H1 (cell line): ENCODE measurements around the gene SH2D2A. TPM values are rescaled to one million over a fixed set of nuclear protein-coding genes. Genes with fewer than 3 reads are reported as not detected.

Experiments
- CTCF ChIA-PET: fragments of 300-600 bp; sonication (Branson Sonifier 250); formaldehyde crosslinking; loops from one replicate; lab custom pipeline; 2021; ENCODE audit not compliant: partially characterized antibody; lab: Charles Lee
- POLR2A ChIA-PET: fragments of 300-600 bp; sonication (Branson Sonifier 250); formaldehyde crosslinking; loops from one replicate; lab custom pipeline; 2021; ENCODE audit warnings: inconsistent platforms; ENCODE audit not compliant: partially characterized antibody; lab: Charles Lee
- DNase-seq, 2 experiments: peaks; one replicate each; pipeline versions ENCODE4 v3.0.0 to v3.0.0-alpha.2; 2010 to 2022; ENCODE audit warnings: low spot score in 2 of 2, low read depth in 1 of 2, mixed read lengths in 1 of 2
- FAIRE-seq: peaks from 2 replicates; lab custom pipeline; 2011; peaks lifted over from hg19 to GRCh38; lab: Jason Lieb, UNC
- H2AFZ ChIP-seq: 2 replicates; pipeline ENCODE4 v1.8.1; 2012; ENCODE audit warnings: low read length, inconsistent platforms
- H2AK5ac ChIP-seq: 2 replicates; pipeline ENCODE4 v1.6.1; 2013; ENCODE audit warnings: low read depth, low read length
- H2BK120ac ChIP-seq: replicated peaks from 2 replicates; pipeline ENCODE3; 2013; ENCODE audit warnings: low read depth, low read length, inconsistent platforms
- H2BK12ac ChIP-seq: 2 replicates; pipeline ENCODE4 v1.6.1; 2013; ENCODE audit warnings: low read depth, low read length
- H2BK15ac ChIP-seq: 2 replicates; pipeline ENCODE4 v1.6.1; 2013; ENCODE audit warnings: low read length
- H2BK20ac ChIP-seq: 2 replicates; pipeline ENCODE4 v1.6.1; 2013; ENCODE audit warnings: low read length
- H2BK5ac ChIP-seq: 2 replicates; pipeline ENCODE4 v1.6.1; 2013; ENCODE audit warnings: low read depth, low read length
- H3K14ac ChIP-seq: 2 replicates; pipeline ENCODE4 v1.6.1; 2013; ENCODE audit warnings: inconsistent platforms; ENCODE audit not compliant: insufficient read length
- H3K18ac ChIP-seq: 2 replicates; pipeline ENCODE4 v1.6.1; 2013; ENCODE audit warnings: low read length; ENCODE audit errors: extremely low read depth
- H3K23ac ChIP-seq: 2 replicates; pipeline ENCODE4 v1.6.1; 2013; ENCODE audit warnings: inconsistent platforms; ENCODE audit not compliant: insufficient read length
- H3K23me2 ChIP-seq: 2 replicates; pipeline ENCODE4 v1.6.1; 2013; ENCODE audit warnings: low read depth, low read length
- H3K27ac ChIP-seq: 2 replicates; pipeline ENCODE4 v1.6.1; 2011; ENCODE audit warnings: low read depth, low read length, inconsistent platforms
- H3K27me3 ChIP-seq, 4 experiments: replicated peaks in 1 of 4; 1 replicate in 1 of 4; 2 replicates in 3 of 4; pipeline versions ENCODE4 v1.6.1 to v1.8.1; 2011 to 2013; ENCODE audit warnings: low read length in 3 of 4, mild to moderate bottlenecking in 3 of 4, inconsistent platforms in 2 of 4, mixed read lengths in 2 of 4, moderate library complexity in 1 of 4; ENCODE audit not compliant: control insufficient read depth in 3 of 4, insufficient read depth in 3 of 4; ENCODE audit errors: extremely low read depth in 1 of 4
- H3K36me3 ChIP-seq, 4 experiments: 2 replicates each; pipeline versions ENCODE4 v1.6.1 to v1.8.1; 2011 to 2013; ENCODE audit warnings: mild to moderate bottlenecking in 4 of 4, low read length in 3 of 4, moderate library complexity in 2 of 4, control low read depth in 1 of 4, inconsistent platforms in 1 of 4; ENCODE audit not compliant: insufficient read depth in 4 of 4, control insufficient read depth in 2 of 4
- H3K4ac ChIP-seq: replicated peaks from 2 replicates; pipeline ENCODE3; 2013; ENCODE audit warnings: low read length, low read depth, mixed read lengths, inconsistent platforms; ENCODE audit not compliant: insufficient read length
- H3K4me1 ChIP-seq, 4 experiments: replicated peaks in 1 of 4; 1 replicate in 1 of 4; 2 replicates in 3 of 4; pipeline versions ENCODE4 v1.6.1 to v1.8.1; 2011 to 2013; ENCODE audit warnings: low read length in 3 of 4, inconsistent platforms in 2 of 4, mixed read lengths in 1 of 4; ENCODE audit not compliant: insufficient read depth in 4 of 4, control insufficient read depth in 3 of 4
- H3K4me2 ChIP-seq, 2 experiments: 2 replicates each; pipeline versions ENCODE4 v1.6.1 to v1.8.1; 2011 to 2013; ENCODE audit warnings: low read depth in 2 of 2, low read length in 2 of 2, control low read depth in 1 of 2, inconsistent platforms in 1 of 2, mild to moderate bottlenecking in 1 of 2; ENCODE audit not compliant: insufficient read depth in 1 of 2
- H3K4me3 ChIP-seq, 4 experiments: fragments of 200-600, 300-600 bp in 1 of 4; sonication (generic), shearing (Covaris generic), sonication (Bioruptor Twin) in 1 of 4; 2 replicates each; pipeline versions ENCODE4 v1.5.1 to v1.8.1; 2011 to 2016; ENCODE audit warnings: low read length in 4 of 4, low read depth in 3 of 4, control low read depth in 2 of 4, inconsistent platforms in 2 of 4, mild to moderate bottlenecking in 2 of 4, mixed read lengths in 1 of 4, moderate library complexity in 1 of 4; ENCODE audit not compliant: insufficient read depth in 2 of 4; ENCODE audit errors: extremely low read depth in 1 of 4
- H3K56ac ChIP-seq: replicated peaks from 2 replicates; pipeline ENCODE3; 2013; ENCODE audit warnings: low read depth, mild to moderate bottlenecking, mixed read lengths, low read length, inconsistent platforms; ENCODE audit not compliant: insufficient read length
- H3K79me1 ChIP-seq: 2 replicates; pipeline ENCODE4 v1.6.1; 2013; ENCODE audit warnings: low read depth, low read length, control low read depth
- H3K79me2 ChIP-seq, 2 experiments: 2 replicates each; pipeline versions ENCODE4 v1.6.1 to v1.8.1; 2012 to 2013; ENCODE audit warnings: low read length in 2 of 2, mild to moderate bottlenecking in 2 of 2, inconsistent platforms in 1 of 2; ENCODE audit not compliant: insufficient read depth in 2 of 2, control insufficient read depth in 1 of 2
- H3K9ac ChIP-seq, 4 experiments: replicated peaks in 1 of 4; 1 replicate in 1 of 4; 2 replicates in 3 of 4; pipeline versions ENCODE4 v1.6.1 to v1.8.1; 2011 to 2013; ENCODE audit warnings: low read depth in 3 of 4, low read length in 3 of 4, control low read depth in 2 of 4, mild to moderate bottlenecking in 2 of 4, moderate library complexity in 2 of 4, inconsistent platforms in 1 of 4; ENCODE audit errors: extremely low read depth in 1 of 4
- H3K9me3 ChIP-seq, 2 experiments: 2 replicates each; pipeline versions ENCODE4 v1.6.1 to v1.8.1; 2012 to 2013; ENCODE audit warnings: mild to moderate bottlenecking in 2 of 2, moderate library complexity in 2 of 2, control low read depth in 1 of 2, inconsistent platforms in 1 of 2, low read depth in 1 of 2, low read length in 1 of 2, mixed read lengths in 1 of 2; ENCODE audit not compliant: insufficient read depth in 2 of 2
- H4K20me1 ChIP-seq, 2 experiments: replicated peaks in 1 of 2; 2 replicates each; pipeline versions ENCODE3 to v1.8.1; 2011 to 2013; ENCODE audit warnings: inconsistent platforms in 2 of 2, low read length in 2 of 2, mild to moderate bottlenecking in 1 of 2; ENCODE audit not compliant: insufficient read depth in 2 of 2, control insufficient read depth in 1 of 2
- H4K5ac ChIP-seq: 2 replicates; pipeline ENCODE4 v1.6.1; 2013; ENCODE audit warnings: low read length, low read depth, mixed read lengths, inconsistent platforms; ENCODE audit not compliant: insufficient read length
- H4K8ac ChIP-seq: 2 replicates; pipeline ENCODE4 v1.8.0; 2013; ENCODE audit warnings: mild to moderate bottlenecking, moderate library complexity, low read length, inconsistent platforms; ENCODE audit not compliant: insufficient read depth; ENCODE audit errors: extremely low read depth
- H4K91ac ChIP-seq: replicated peaks from 2 replicates; pipeline ENCODE3; 2013; ENCODE audit warnings: low read length, mixed read lengths, inconsistent platforms; ENCODE audit not compliant: insufficient read length
- POLR2A ChIP-seq, 2 experiments: IDR thresholded peaks; 1 replicate in 1 of 2; 2 replicates in 1 of 2; pipeline ENCODE4 v1.6.1; 2011; ENCODE audit warnings: low read depth in 2 of 2, low read length in 2 of 2, mild to moderate bottlenecking in 2 of 2; ENCODE audit errors: control extremely low read depth in 1 of 2
- WGBS, 2 experiments: shearing (Covaris generic) in 1 of 2; methylation state at CpG; one replicate each; pipeline versions ENCODE4 v1.1.6 to v1.1.7; 2013 to 2015; ENCODE audit warnings: low lambda C conversion rate in 2 of 2, mixed read lengths in 2 of 2, inconsistent platforms in 1 of 2, low coverage in 1 of 2, missing lambda C conversion rate in 1 of 2; ENCODE audit not compliant: insufficient replicate concordance in 2 of 2, insufficient coverage in 1 of 2, insufficient read length in 1 of 2; ENCODE audit errors: extremely low coverage in 1 of 2, missing lambda C conversion rate in 1 of 2; 5-methylcytosine and 5-hydroxymethylcytosine counted together
- polyA plus RNA-seq, 7 experiments: library from polyadenylated mRNA; depleted of rRNA in 3 of 7; stranded (reverse) in 5 of 7; unstranded in 2 of 7; fragments of >200 nt in 5 of 7; fragments of 200-250 nt in 2 of 7; gene quantifications; 1 replicate in 5 of 7; 2 replicates in 1 of 7; 4 replicates in 1 of 7; pipeline versions ENCODE4 v1.2.1 to v1.2.3, GENCODE V29; 2011 to 2013; ENCODE audit warnings: missing spikeins in 2 of 7, mixed read lengths in 2 of 7
- total RNA-seq: library from RNA; stranded (reverse); fragmentation: NEBNext Ultra II Directional; extraction: Animal tissue kit (Norgen Biotek cat#: 25700); gene quantifications from 2 replicates; pipeline ENCODE4 v1.2.1, GENCODE V29; 2021

Gene SH2D2A
- total and polyA plus RNA-seq, 2 of the 8 experiments (the other 6 are each of a cell fraction or from before 2014, with no cell fraction given) = 3.3 to 7.9 TPM

GRCh38 chr1:156806512-156807440 lies 9.9 kb downstream of the SH2D2A start:
- no peak overlapping the region for H2BK20ac ChIP-seq
- H3K9me3 ChIP-seq = no peaks in the 10 kb centered on the region
- no peak overlapping the region for H4K91ac ChIP-seq
- WGBS, 2 experiments = 93% methylated on average over 7 of the region's 7 CpGs; no CpG with 5 or more reads in 1 of the 2 experiments
- TF ChIP-seq POLR2A (IDR thresholded peaks at IDR 0.05; ENCODE audit: control extremely low read depth in 1 of 2, low read depth in 2 of 2, low read length in 2 of 2) = no peak
- TF ChIP-seq, all 59 proteins: peak for 0
- no peak overlapping the region for H3K4ac ChIP-seq
- no peak overlapping the region for H3K27ac ChIP-seq
- POLR2A ChIA-PET = interaction anchor here (0.9 to 1.5 kb wide), 4 partner anchors 11 to 155 kb away, joined by 3 to 4 read pairs (median 3); partner anchors contain the start of gene NTRK1
- CTCF ChIA-PET = interaction anchor here (0.6 to 31.8 kb wide), 9 partner anchors 9 to 176 kb away, joined by 3 to 491 read pairs (median 4); partner anchors contain the start of genes INSRR and NTRK1
- H3K14ac ChIP-seq = no peak overlapping the region
- no peaks in the 10 kb centered on the region; a peak in 3 of 7 replicates for H3K4me1 ChIP-seq
- FAIRE-seq = no peak
- H3K27me3 ChIP-seq = peaks cover 0 to 3% (median 1%) of the 10 kb centered on the region in 4 experiments; a peak in 2 of 7 replicates
- H3K9ac ChIP-seq = no peak overlapping the region
- no peak for DNase-seq
- no peak overlapping the region for H3K18ac ChIP-seq
- H2BK120ac ChIP-seq = no peak overlapping the region
- H3K23ac ChIP-seq = no peak overlapping the region
- no peak overlapping the region for H2BK12ac ChIP-seq
- H3K79me1 ChIP-seq = no peaks in the 10 kb centered on the region
- no peak overlapping the region for H3K56ac ChIP-seq
- no peak overlapping the region for H2BK15ac ChIP-seq
- no peak overlapping the region for H4K8ac ChIP-seq
- H2AFZ ChIP-seq = no peak overlapping the region
- no peak overlapping the region for H3K4me3 ChIP-seq
- no peak overlapping the region for H2AK5ac ChIP-seq
- H3K36me3 ChIP-seq = no peaks in the 10 kb centered on the region
- H2BK5ac ChIP-seq = no peak overlapping the region
- no peak overlapping the region for H3K4me2 ChIP-seq
- H3K79me2 ChIP-seq = no peaks in the 10 kb centered on the region
- no peak overlapping the region for H4K5ac ChIP-seq
- H4K20me1 ChIP-seq = no peaks in the 10 kb centered on the region
- H3K23me2 ChIP-seq = no peaks in the 10 kb centered on the region
